ENCODE results near the gene PRTFDC1.
"Not testable (repeated sequence)": the region's sequence is repeated elsewhere in the genome, so short reads cannot be mapped to it uniquely, and the experiment has no call there.

PRTFDC1 gene

GRCh38 chr10:24965051-24965450, 12.6 kb upstream of the PRTFDC1 start:
- no peak for DNase-seq (ENCODE audit: low spot score)

GRCh38 chr10:24963521-24964041, 11.2 kb upstream of the PRTFDC1 start:
- no peak for DNase-seq (ENCODE audit: low spot score)

- no peak for DNase-seq (ENCODE audit: low spot score)
Measured at GRCh38 chr10:24962995-24963394, 10.6 kb upstream of the PRTFDC1 start.

- DNase-seq (ENCODE audit: low spot score), result no peak
Measured at GRCh38 chr10:24961582-24961981, 9.2 kb upstream of the PRTFDC1 start.

GRCh38 chr10:24959382-24959730, 7.0 kb upstream of the PRTFDC1 start:
- no peak for DNase-seq (ENCODE audit: low spot score)

- DNase-seq (ENCODE audit: low spot score), result no peak
Measured at GRCh38 chr10:24958721-24959381, 6.4 kb upstream of the PRTFDC1 start.

GRCh38 chr10:24958091-24958720, 5.8 kb upstream of the PRTFDC1 start:
- DNase-seq (ENCODE audit: low spot score), result no peak

- not testable (repeated sequence) for DNase-seq (ENCODE audit: low spot score)
Measured at GRCh38 chr10:24957624-24958051, 5.2 kb upstream of the PRTFDC1 start.

GRCh38 chr10:24953675-24954074, 1.3 kb upstream of the PRTFDC1 start:
- no peak for DNase-seq (ENCODE audit: low spot score)

GRCh38 chr10:24952707-24953645, 570 bp upstream of the PRTFDC1 start:
- DNase-seq (ENCODE audit: low spot score), result peak; percentile 81

- peak; percentile 67 for DNase-seq (ENCODE audit: low spot score)
Measured at GRCh38 chr10:24951201-24952142, 934 bp downstream of the PRTFDC1 start.

- DNase-seq (ENCODE audit: low spot score), result no peak
Measured at GRCh38 chr10:24950439-24950838, 2.0 kb downstream of the PRTFDC1 start.

GRCh38 chr10:24949616-24950015, 2.8 kb downstream of the PRTFDC1 start:
- DNase-seq (ENCODE audit: low spot score), result no peak

GRCh38 chr10:24947304-24948097, 4.9 kb downstream of the PRTFDC1 start:
- DNase-seq (ENCODE audit: low spot score), result no peak

- no peak for DNase-seq (ENCODE audit: low spot score)
Measured at GRCh38 chr10:24944512-24945255, 7.7 kb downstream of the PRTFDC1 start.

GRCh38 chr10:24938525-24938924, 13.9 kb downstream of the PRTFDC1 start:
- DNase-seq (ENCODE audit: low spot score), result no peak

- no peak for DNase-seq (ENCODE audit: low spot score)
Measured at GRCh38 chr10:24938076-24938475, 14.3 kb downstream of the PRTFDC1 start.

- DNase-seq (ENCODE audit: low spot score), result no peak
Measured at GRCh38 chr10:24935504-24936292, 16.7 kb downstream of the PRTFDC1 start.

- DNase-seq (ENCODE audit: low spot score), result no peak
Measured at GRCh38 chr10:24931236-24931635, 21.2 kb downstream of the PRTFDC1 start.

Data from HuH-7 (cell line).